CD8-positive, alpha-beta memory T cell (primary cell): ENCODE measurements around the gene MYRIP. TPM values are rescaled to one million over a fixed set of nuclear protein-coding genes. Genes with fewer than 3 reads are reported as not detected.

Source experiments
- CTCF ChIA-PET: fragments of 350-600 bp; sonication (Branson Sonifier 250); formaldehyde crosslinking; loops from one replicate; lab custom pipeline; 2021; ENCODE audit warnings: antibody characterized with exemption; lab: Charles Lee
- POLR2A ChIA-PET: fragments of 350-600 bp; sonication (Branson Sonifier 250); formaldehyde crosslinking; loops from one replicate; lab custom pipeline; 2021; ENCODE audit warnings: antibody characterized with exemption; lab: Charles Lee
- DNase-seq, 5 donors: peaks; one replicate each; pipeline versions ENCODE4 v3.0.0 to v3.0.0-alpha.2; 2020 to 2022; ENCODE audit warnings: mixed read lengths in 1 of 5
- H3K27ac ChIP-seq: one replicate; pipeline ENCODE4 v1.7.0; 2013; ENCODE audit warnings: low read depth, mild to moderate bottlenecking, low read length, moderate library complexity
- H3K27me3 ChIP-seq: 2 replicates; pipeline ENCODE4 v1.7.0; 2013; ENCODE audit warnings: low read length, mild to moderate bottlenecking; ENCODE audit not compliant: insufficient read depth, poor library complexity, severe bottlenecking
- H3K36me3 ChIP-seq: 2 replicates; pipeline ENCODE4 v1.7.0; 2013; ENCODE audit warnings: mild to moderate bottlenecking, low read length, moderate library complexity; ENCODE audit not compliant: insufficient read depth
- H3K4me1 ChIP-seq: 2 replicates; pipeline ENCODE4 v1.7.0; 2013; ENCODE audit warnings: mild to moderate bottlenecking, low read length, moderate library complexity; ENCODE audit not compliant: insufficient read depth
- H3K4me3 ChIP-seq: 2 replicates; pipeline ENCODE4 v1.7.0; 2013; ENCODE audit warnings: mild to moderate bottlenecking, low read length
- H3K9me3 ChIP-seq: 2 replicates; pipeline ENCODE4 v1.7.0; 2013; ENCODE audit warnings: mild to moderate bottlenecking, low read length
- H3K27ac Mint-ChIP-seq, 8 donors: one replicate each; pipeline ENCODE4 v1.8.0; 2020 to 2021; ENCODE audit warnings: mixed read lengths in 8 of 8, mild to moderate bottlenecking in 6 of 8, inconsistent platforms in 3 of 8, moderate library complexity in 3 of 8
- H3K27me3 Mint-ChIP-seq, 2 donors: one replicate each; pipeline ENCODE4 v1.8.0; 2020 to 2021; ENCODE audit warnings: mixed read lengths in 2 of 2, mild to moderate bottlenecking in 1 of 2, moderate library complexity in 1 of 2
- H3K36me3 Mint-ChIP-seq, 3 donors: one replicate each; pipeline ENCODE4 v1.8.0; 2020 to 2021; ENCODE audit warnings: mixed read lengths in 3 of 3, inconsistent platforms in 1 of 3, mild to moderate bottlenecking in 1 of 3
- H3K4me1 Mint-ChIP-seq, 3 donors: one replicate each; pipeline ENCODE4 v1.8.0; 2020 to 2021; ENCODE audit warnings: mixed read lengths in 3 of 3, inconsistent platforms in 1 of 3, mild to moderate bottlenecking in 1 of 3
- H3K4me3 Mint-ChIP-seq, 7 donors: one replicate each; pipeline ENCODE4 v1.8.0; 2020 to 2021; ENCODE audit warnings: mixed read lengths in 7 of 7, mild to moderate bottlenecking in 6 of 7, moderate library complexity in 4 of 7, inconsistent platforms in 2 of 7
- H3K9me3 Mint-ChIP-seq, 5 donors: one replicate each; pipeline ENCODE4 v1.8.0; 2020 to 2022; ENCODE audit warnings: mixed read lengths in 5 of 5, mild to moderate bottlenecking in 3 of 5, moderate library complexity in 2 of 5, inconsistent platforms in 1 of 5
- polyA plus RNA-seq: library from polyadenylated mRNA; unstranded; fragments of 300-500 nt; fragmentation: Illumina TruSeq; gene quantifications from one replicate; pipeline ENCODE4 v1.2.3, GENCODE V29; 2021
- total RNA-seq, 2 experiments: library from RNA; stranded (reverse); gene quantifications; one replicate each; pipeline ENCODE4 v1.2.3, GENCODE V29; 2021

MYRIP gene
- total and polyA plus RNA-seq, 3 experiments from 2014 or later: not detected

- H3K36me3 ChIP-seq: no peaks in the 10 kb centered on the region
- peaks cover 9% of the 10 kb centered on the region in 2 donors for H3K27me3 Mint-ChIP-seq
- no peak overlapping the region for H3K27ac ChIP-seq
- no peak overlapping the region for H3K4me3 Mint-ChIP-seq
- peaks cover 3 to 10% (median 8%) of the 10 kb centered on the region in 3 donors for H3K4me1 Mint-ChIP-seq
- no peak overlapping the region for H3K27ac Mint-ChIP-seq
- no peaks in the 10 kb centered on the region for H3K4me1 ChIP-seq
- no peak for DNase-seq
- H3K27me3 ChIP-seq: no peaks in the 10 kb centered on the region
- no peak overlapping the region for H3K4me3 ChIP-seq
- peaks cover 0 to under 1% (median 0%) of the 10 kb centered on the region in 5 donors for H3K9me3 Mint-ChIP-seq
- no peaks in the 10 kb centered on the region for H3K9me3 ChIP-seq
- H3K36me3 Mint-ChIP-seq: no peaks in the 10 kb centered on the region
- CTCF ChIA-PET: no interaction called here
- POLR2A ChIA-PET: no interaction called here
Measured at GRCh38 chr3:40166997-40167396, 357.6 kb downstream of the MYRIP start.

GRCh38 chr3:40167958-40168357 is 358.5 kb downstream of the MYRIP start:
- CTCF ChIA-PET: interaction anchor here (1.4 kb wide), 1 partner anchor 24 kb away, joined by 4 read pairs; no protein-coding TSS in a partner anchor
- DNase-seq: no peak
- H3K9me3 ChIP-seq: no peaks in the 10 kb centered on the region
- Mint-ChIP-seq H3K9me3 (no peaks in the 10 kb centered on the region), H3K4me3 (no peak overlapping the region), H3K4me1 (peaks cover 3 to 10% (median 8%) of the 10 kb centered on the region in 3 donors), H3K36me3 (no peaks in the 10 kb centered on the region), H3K27me3 (peaks cover 5 to 10% of the 10 kb centered on the region in 2 donors), H3K27ac (no peak overlapping the region)
- no peaks in the 10 kb centered on the region for H3K36me3 ChIP-seq
- H3K27me3 ChIP-seq: no peaks in the 10 kb centered on the region
- H3K27ac ChIP-seq: no peak overlapping the region
- H3K4me1 ChIP-seq: no peaks in the 10 kb centered on the region
- POLR2A ChIA-PET: no interaction called here
- H3K4me3 ChIP-seq: no peak overlapping the region

- H3K27ac ChIP-seq: no peak overlapping the region
- DNase-seq: no peak
- no peaks in the 10 kb centered on the region for H3K4me1 ChIP-seq
- H3K36me3 ChIP-seq: no peaks in the 10 kb centered on the region
- ChIA-PET POLR2A (no interaction called here), CTCF (interaction anchor here (1.7 kb wide), 1 partner anchor 9 kb away, joined by 11 read pairs; no protein-coding TSS in a partner anchor)
- Mint-ChIP-seq H3K36me3 (no peaks in the 10 kb centered on the region), H3K9me3 (no peaks in the 10 kb centered on the region), H3K27ac (peak overlapping the region in 1 of 8 donors; percentile 40), H3K27me3 (peaks cover 0 to 9% of the 10 kb centered on the region in 2 donors), H3K4me1 (peaks cover 3 to 10% (median 8%) of the 10 kb centered on the region in 3 donors), H3K4me3 (peak overlapping the region in 2 of 7 donors; percentile 0 to 67)
- no peak overlapping the region for H3K4me3 ChIP-seq
- H3K27me3 ChIP-seq: no peaks in the 10 kb centered on the region
- H3K9me3 ChIP-seq: no peaks in the 10 kb centered on the region
Measured at GRCh38 chr3:40169983-40170382, 360.6 kb downstream of the MYRIP start.

GRCh38 chr3:40170395-40170794 is 361.0 kb downstream of the MYRIP start:
- peaks cover 0 to 9% of the 10 kb centered on the region in 2 donors for H3K27me3 Mint-ChIP-seq
- Histone ChIP-seq H3K9me3 (no peaks in the 10 kb centered on the region), H3K4me1 (no peaks in the 10 kb centered on the region), H3K27ac (no peak overlapping the region), H3K4me3 (no peak overlapping the region), H3K27me3 (no peaks in the 10 kb centered on the region), H3K36me3 (no peaks in the 10 kb centered on the region)
- H3K36me3 Mint-ChIP-seq: no peaks in the 10 kb centered on the region
- H3K4me3 Mint-ChIP-seq: peak overlapping the region in 1 of 7 donors; percentile 52
- H3K4me1 Mint-ChIP-seq: peaks cover 3 to 10% (median 8%) of the 10 kb centered on the region in 3 donors
- H3K27ac Mint-ChIP-seq: no peak overlapping the region
- H3K9me3 Mint-ChIP-seq: no peaks in the 10 kb centered on the region
- POLR2A ChIA-PET: no interaction called here
- CTCF ChIA-PET: interaction anchor here (1.7 kb wide), 1 partner anchor 8 kb away, joined by 11 read pairs; no protein-coding TSS in a partner anchor
- DNase-seq: no peak

DNA sequence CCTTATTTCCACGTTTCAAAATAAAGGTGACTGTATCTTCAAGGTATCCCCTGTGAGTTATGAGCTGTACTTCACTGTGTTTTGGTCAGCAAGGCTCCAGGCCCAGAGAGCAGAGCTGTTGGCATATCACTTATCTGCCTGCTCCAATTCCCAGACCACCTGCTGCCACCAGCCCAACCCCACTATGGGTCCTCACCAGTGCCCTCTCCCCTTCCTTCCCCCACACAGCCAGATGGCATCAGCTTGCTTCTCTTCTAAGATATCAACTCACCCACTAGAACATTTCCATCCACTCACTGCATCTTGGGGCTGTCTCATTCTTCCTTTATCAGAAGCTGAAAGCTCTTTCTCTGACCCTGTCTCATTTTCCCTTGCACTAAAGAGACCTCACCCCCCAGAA is 363.2 kb downstream of the MYRIP start:
- Histone ChIP-seq H3K4me3 (no peak overlapping the region), H3K27ac (no peak overlapping the region), H3K36me3 (no peaks in the 10 kb centered on the region), H3K4me1 (no peaks in the 10 kb centered on the region), H3K9me3 (no peaks in the 10 kb centered on the region), H3K27me3 (no peaks in the 10 kb centered on the region)
- H3K4me3 Mint-ChIP-seq: no peak overlapping the region
- POLR2A ChIA-PET: no interaction called here
- peaks cover 0 to 5% of the 10 kb centered on the region in 2 donors for H3K27me3 Mint-ChIP-seq
- no peaks in the 10 kb centered on the region for H3K36me3 Mint-ChIP-seq
- DNase-seq: no peak
- H3K4me1 Mint-ChIP-seq: peaks cover 3 to 10% (median 8%) of the 10 kb centered on the region in 3 donors
- no peak overlapping the region for H3K27ac Mint-ChIP-seq
- H3K9me3 Mint-ChIP-seq: no peaks in the 10 kb centered on the region
- CTCF ChIA-PET: no interaction called here

GRCh38 chr3:40173227-40173721 is 363.9 kb downstream of the MYRIP start:
- DNase-seq: no peak
- Mint-ChIP-seq H3K4me3 (no peak overlapping the region), H3K4me1 (peaks cover 3 to 10% (median 8%) of the 10 kb centered on the region in 3 donors), H3K27ac (no peak overlapping the region), H3K27me3 (peaks cover 0 to 5% of the 10 kb centered on the region in 2 donors), H3K36me3 (no peaks in the 10 kb centered on the region), H3K9me3 (no peaks in the 10 kb centered on the region)
- ChIA-PET POLR2A (no interaction called here), CTCF (interaction anchor here (1.3 kb wide), 1 partner anchor 758 kb away, joined by 3 read pairs; no protein-coding TSS in a partner anchor)
- H3K4me3 ChIP-seq: no peak overlapping the region
- H3K4me1 ChIP-seq: no peaks in the 10 kb centered on the region
- no peaks in the 10 kb centered on the region for H3K36me3 ChIP-seq
- no peaks in the 10 kb centered on the region for H3K9me3 ChIP-seq
- no peak overlapping the region for H3K27ac ChIP-seq
- H3K27me3 ChIP-seq: no peaks in the 10 kb centered on the region

DNA sequence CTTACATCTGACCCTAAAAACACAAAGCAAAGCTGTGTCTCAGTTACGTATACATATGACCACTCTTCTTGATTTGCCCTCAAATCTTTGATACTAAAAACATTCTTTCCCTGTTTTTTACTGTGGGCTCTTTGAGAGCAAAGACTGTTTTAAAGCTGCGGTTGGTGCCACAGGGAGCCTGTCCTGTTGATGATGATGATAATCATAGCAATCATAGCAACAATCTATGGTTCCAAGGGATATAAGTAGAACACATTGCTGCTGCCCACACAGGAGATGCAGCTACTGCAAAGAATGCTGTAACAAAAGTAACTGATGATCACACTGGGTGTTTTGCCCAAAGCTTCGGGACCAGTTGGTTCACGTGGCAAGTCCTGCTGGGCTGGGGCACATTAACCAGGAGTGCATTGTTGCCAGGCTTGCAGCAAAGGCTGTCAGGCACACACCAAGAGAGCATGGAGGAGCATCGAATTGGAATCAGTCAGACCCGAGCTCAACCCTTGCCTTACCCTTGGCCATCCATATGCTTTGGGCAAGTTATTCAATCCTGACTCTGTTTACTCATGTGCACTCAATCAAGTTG is 368.7 kb downstream of the MYRIP start:
- no peaks in the 10 kb centered on the region for H3K36me3 ChIP-seq
- ChIA-PET POLR2A (no interaction called here), CTCF (interaction anchor here (1.1 to 2.1 kb wide), 4 partner anchors 8 to 140 kb away, joined by 3 to 11 read pairs (median 5); no protein-coding TSS in a partner anchor)
- no peaks in the 10 kb centered on the region for H3K36me3 Mint-ChIP-seq
- peaks cover 0 to 6% of the 10 kb centered on the region in 2 donors for H3K27me3 Mint-ChIP-seq
- no peaks in the 10 kb centered on the region for H3K27me3 ChIP-seq
- H3K9me3 Mint-ChIP-seq: no peaks in the 10 kb centered on the region
- no peaks in the 10 kb centered on the region for H3K4me1 Mint-ChIP-seq
- H3K27ac Mint-ChIP-seq: no peak overlapping the region
- no peaks in the 10 kb centered on the region for H3K9me3 ChIP-seq
- H3K4me3 Mint-ChIP-seq: no peak overlapping the region
- H3K4me3 ChIP-seq: no peak overlapping the region
- H3K4me1 ChIP-seq: no peaks in the 10 kb centered on the region
- H3K27ac ChIP-seq: no peak overlapping the region
- no peak for DNase-seq

GRCh38 chr3:40179016-40179415 is 369.6 kb downstream of the MYRIP start:
- Histone ChIP-seq H3K27me3 (no peaks in the 10 kb centered on the region), H3K4me1 (no peaks in the 10 kb centered on the region), H3K27ac (no peak overlapping the region), H3K36me3 (no peaks in the 10 kb centered on the region), H3K9me3 (no peaks in the 10 kb centered on the region), H3K4me3 (no peak overlapping the region)
- H3K36me3 Mint-ChIP-seq: no peaks in the 10 kb centered on the region
- DNase-seq: peak in 4 of 5 donors; percentile 19 to 60 (median 20)
- POLR2A ChIA-PET: no interaction called here
- peaks cover 0 to 6% of the 10 kb centered on the region in 2 donors for H3K27me3 Mint-ChIP-seq
- CTCF ChIA-PET: interaction anchor here (1.1 to 3.0 kb wide), 5 partner anchors 8 to 139 kb away, joined by 3 to 15 read pairs (median 6); no protein-coding TSS in a partner anchor
- H3K9me3 Mint-ChIP-seq: no peaks in the 10 kb centered on the region
- no peak overlapping the region for H3K4me3 Mint-ChIP-seq
- H3K4me1 Mint-ChIP-seq: no peaks in the 10 kb centered on the region
- no peak overlapping the region for H3K27ac Mint-ChIP-seq
